Uterus (tissue), 4 donors: ENCODE results near the gene KCNJ13. TPM values are rescaled to one million over a fixed set of nuclear protein-coding genes. Genes with fewer than 3 reads are reported as not detected.
A peak's percentile ranks its signal among the peaks of the same experiment; 100 is the strongest.

Experiments
- DNase-seq, 2 donors: peaks; one replicate each; pipeline ENCODE4 v3.0.0-alpha.2; 2019 to 2020
- H3K27ac ChIP-seq, 2 donors: fragments of 200-600 bp; sonication (generic); 1 replicate in 1 of 2; 2 replicates in 1 of 2; pipeline ENCODE4 v1.5.1; 2016 to 2018
- H3K27me3 ChIP-seq, 2 donors: fragments of 200-600 bp; sonication (generic); one replicate each; pipeline ENCODE4 v1.5.1; 2018 to 2019; ENCODE audit warnings: control low read depth in 1 of 2
- H3K36me3 ChIP-seq, 2 donors: fragments of 200-600 bp; sonication (generic); one replicate each; pipeline ENCODE4 v1.5.1; 2019; ENCODE audit warnings: control low read depth in 1 of 2
- H3K4me1 ChIP-seq, 2 donors: fragments of 200-600 bp; sonication (generic); one replicate each; pipeline ENCODE4 v1.5.1; 2018 to 2019; ENCODE audit warnings: control low read depth in 1 of 2
- H3K4me3 ChIP-seq, 2 donors: fragments of 200-600 bp; sonication (generic); 1 replicate in 1 of 2; 2 replicates in 1 of 2; pipeline ENCODE4 v1.5.1; 2018 to 2019; ENCODE audit warnings: mild to moderate bottlenecking in 1 of 2
- H3K9me3 ChIP-seq, 2 donors: fragments of 200-600 bp; sonication (generic); one replicate each; pipeline ENCODE4 v1.5.1; 2019; ENCODE audit warnings: control low read depth in 1 of 2
- CTCF ChIP-seq, 4 experiments: fragments of 200-600 bp in 2 of 4; fragments of 450-650 bp in 2 of 4; sonication (generic) in 2 of 4; IDR thresholded peaks; one replicate each; pipeline ENCODE4 v1.5.1; 2016 to 2019; ENCODE audit warnings: antibody characterized with exemption in 4 of 4, mild to moderate bottlenecking in 2 of 4, moderate library complexity in 1 of 4
- POLR2A ChIP-seq, 2 donors: fragments of 450-650 bp; IDR thresholded peaks; one replicate each; pipeline ENCODE4 v1.6.1; 2016; ENCODE audit warnings: antibody characterized with exemption in 2 of 2, mild to moderate bottlenecking in 1 of 2, moderate library complexity in 1 of 2
- intact Hi-C: fragments of 100-400 bp; cut with DNase I; formaldehyde crosslinking; loops from one replicate; pipeline ENCODE4 v1.15.1; 2023; ENCODE audit warnings: low total_unique reads
- total RNA-seq, 4 donors: library from RNA; depleted of rRNA in 3 of 4; stranded (reverse); fragments of >200 nt in 3 of 4; gene quantifications; one replicate each; pipeline versions ENCODE4 v1.1.0 to v1.2.4, GENCODE V29; 2014 to 2023
- donor health status: DM: yes; HTN: yes; CAD: no.

Gene KCNJ13
- total RNA-seq, 4 donors from 2014 or later, result not detected

GRCh38 chr2:232744963-232745362 is 31.4 kb downstream of the KCNJ13 start:
- Histone ChIP-seq H3K27ac (no peak overlapping the region), H3K9me3 (no peaks in the 10 kb centered on the region), H3K27me3 (no peaks in the 10 kb centered on the region), H3K4me3 (no peak overlapping the region), H3K36me3 (no peaks in the 10 kb centered on the region), H3K4me1 (no peaks in the 10 kb centered on the region)
- intact Hi-C loops, result no loop called here
- TF ChIP-seq CTCF (IDR thresholded peaks at IDR 0.05), result no peak
- TF ChIP-seq POLR2A (IDR thresholded peaks at IDR 0.05), result no peak
- no peak for DNase-seq

GRCh38 chr2:232741972-232742371 is 34.4 kb downstream of the KCNJ13 start:
- Histone ChIP-seq H3K36me3 (no peaks in the 10 kb centered on the region), H3K27me3 (no peaks in the 10 kb centered on the region), H3K4me1 (no peaks in the 10 kb centered on the region), H3K4me3 (no peak overlapping the region), H3K27ac (no peak overlapping the region), H3K9me3 (no peaks in the 10 kb centered on the region)
- intact Hi-C loops, result no loop called here
- TF ChIP-seq POLR2A (IDR thresholded peaks at IDR 0.05) (no peak), CTCF (IDR thresholded peaks at IDR 0.05) (no peak)
- no peak for DNase-seq

- TF ChIP-seq CTCF (IDR thresholded peaks at IDR 0.05), result no peak
- no peak for TF ChIP-seq POLR2A (IDR thresholded peaks at IDR 0.05)
- Histone ChIP-seq H3K4me3 (no peak overlapping the region), H3K9me3 (no peaks in the 10 kb centered on the region), H3K4me1 (no peaks in the 10 kb centered on the region), H3K36me3 (no peaks in the 10 kb centered on the region), H3K27ac (no peak overlapping the region), H3K27me3 (no peaks in the 10 kb centered on the region)
- intact Hi-C loops, result no loop called here
- DNase-seq, result no peak
Observed at GRCh38 chr2:232741294-232741693, 35.1 kb downstream of the KCNJ13 start.

GRCh38 chr2:232731470-232731869 is 44.9 kb downstream of the KCNJ13 start:
- no peak for TF ChIP-seq CTCF (IDR thresholded peaks at IDR 0.05)
- no peak for TF ChIP-seq POLR2A (IDR thresholded peaks at IDR 0.05)
- Histone ChIP-seq H3K4me1 (no peaks in the 10 kb centered on the region), H3K36me3 (no peaks in the 10 kb centered on the region), H3K9me3 (no peaks in the 10 kb centered on the region), H3K27me3 (no peaks in the 10 kb centered on the region), H3K27ac (peak overlapping the region in 1 of 2 donors; percentile 53), H3K4me3 (no peak overlapping the region)
- intact Hi-C loops, result no loop called here
- DNase-seq, result no peak

GRCh38 chr2:232728785-232729184 is 47.6 kb downstream of the KCNJ13 start:
- DNase-seq, result no peak
- Histone ChIP-seq H3K4me3 (no peak overlapping the region), H3K36me3 (no peaks in the 10 kb centered on the region), H3K4me1 (no peaks in the 10 kb centered on the region), H3K27me3 (no peaks in the 10 kb centered on the region), H3K27ac (no peak overlapping the region), H3K9me3 (no peaks in the 10 kb centered on the region)
- TF ChIP-seq POLR2A (IDR thresholded peaks at IDR 0.05), result no peak
- no peak for TF ChIP-seq CTCF (IDR thresholded peaks at IDR 0.05)
- intact Hi-C loops, result no loop called here
